Measurements from ENCODE around the gene HSD17B3. TPM values are rescaled to one million over a fixed set of nuclear protein-coding genes. Genes with fewer than 3 reads are reported as not detected.
A peak's percentile ranks its signal among the peaks of the same experiment; 100 is the strongest.

Gene HSD17B3
- total RNA-seq, 1 donor from 2014 or later = not detected

GRCh38 chr9:96251451-96251850 lies 50.5 kb downstream of the HSD17B3 start:
- no peak overlapping the region for H3K4me3 ChIP-seq (ENCODE audit: low read depth, low read length)
- TF ChIP-seq CTCF (conservative IDR thresholded peaks at IDR 0.05; ENCODE audit: low read depth, low read length) = no peak
- no peak for DNase-seq (ENCODE audit: low read depth)

- no peak overlapping the region for H3K4me3 ChIP-seq (ENCODE audit: low read depth, low read length)
- DNase-seq (ENCODE audit: low read depth) = no peak
- no peak for TF ChIP-seq CTCF (conservative IDR thresholded peaks at IDR 0.05; ENCODE audit: low read depth, low read length)
These were observed 52.2 kb downstream of the HSD17B3 start for GRCh38 chr9:96249746-96250145.

GRCh38 chr9:96246267-96246671 lies 55.7 kb downstream of the HSD17B3 start:
- no peak overlapping the region for H3K4me3 ChIP-seq (ENCODE audit: low read depth, low read length)
- no peak for TF ChIP-seq CTCF (conservative IDR thresholded peaks at IDR 0.05; ENCODE audit: low read depth, low read length)
- DNase-seq (ENCODE audit: low read depth) = no peak

GRCh38 chr9:96245399-96245798 lies 56.6 kb downstream of the HSD17B3 start:
- DNase-seq (ENCODE audit: low read depth) = no peak
- TF ChIP-seq CTCF (conservative IDR thresholded peaks at IDR 0.05; ENCODE audit: low read depth, low read length) = peak; percentile 27
- no peak overlapping the region for H3K4me3 ChIP-seq (ENCODE audit: low read depth, low read length)

GRCh38 chr9:96243778-96244177 lies 58.2 kb downstream of the HSD17B3 start:
- no peak for TF ChIP-seq CTCF (conservative IDR thresholded peaks at IDR 0.05; ENCODE audit: low read depth, low read length)
- DNase-seq (ENCODE audit: low read depth) = no peak

GRCh38 chr9:96242811-96243210 lies 59.2 kb downstream of the HSD17B3 start:
- DNase-seq (ENCODE audit: low read depth) = no peak
- H3K4me3 ChIP-seq (ENCODE audit: low read depth, low read length) = no peak overlapping the region
- no peak for TF ChIP-seq CTCF (conservative IDR thresholded peaks at IDR 0.05; ENCODE audit: low read depth, low read length)

More at GRCh38 chr9:96243778-96244177, 58.2 kb downstream of the HSD17B3 start:
- H3K4me3 ChIP-seq (ENCODE audit: low read depth, low read length) = no peak overlapping the region

GRCh38 chr9:96241391-96241809 lies 60.6 kb downstream of the HSD17B3 start:
- no peak overlapping the region for H3K4me3 ChIP-seq (ENCODE audit: low read depth, low read length)
- TF ChIP-seq CTCF (conservative IDR thresholded peaks at IDR 0.05; ENCODE audit: low read depth, low read length) = no peak
- DNase-seq (ENCODE audit: low read depth) = peak; percentile 18

Measured in epithelial cell of proximal tubule (primary cell).